Osteoblast (primary cell): ENCODE measurements around the gene DGKB. TPM values are rescaled to one million over a fixed set of nuclear protein-coding genes. Genes with fewer than 3 reads are reported as not detected.

Source experiments
- DNase-seq: peaks from one replicate; pipeline ENCODE4 v3.0.0; 2011; ENCODE audit warnings: low spot score, mixed read lengths; ENCODE audit not compliant: insufficient read length; ENCODE audit errors: missing footprints
- H2AFZ ChIP-seq: 2 replicates; pipeline ENCODE4 v1.6.0; 2011; ENCODE audit warnings: mild to moderate bottlenecking, low read length
- H3K27ac ChIP-seq: 2 replicates; pipeline ENCODE4 v1.5.1; 2011; ENCODE audit warnings: mild to moderate bottlenecking, low read depth, low read length, moderate library complexity
- H3K27me3 ChIP-seq: 2 replicates; pipeline ENCODE4 v1.6.0; 2012; ENCODE audit warnings: mild to moderate bottlenecking, control low read depth, inconsistent platforms, low read length, moderate library complexity; ENCODE audit not compliant: insufficient read depth
- H3K36me3 ChIP-seq: 2 replicates; pipeline ENCODE4 v1.5.1; 2011; ENCODE audit warnings: mild to moderate bottlenecking, low read length, control low read depth, moderate library complexity; ENCODE audit not compliant: insufficient read depth
- H3K4me1 ChIP-seq: 2 replicates; pipeline ENCODE4 v1.5.1; 2011; ENCODE audit warnings: mild to moderate bottlenecking, low read length, control low read depth, moderate library complexity; ENCODE audit not compliant: insufficient read depth
- H3K4me2 ChIP-seq: 2 replicates; pipeline ENCODE4 v1.6.0; 2011; ENCODE audit warnings: mild to moderate bottlenecking, low read length; ENCODE audit not compliant: insufficient read depth
- H3K4me3 ChIP-seq: fragments of 200-600 bp; sonication (generic); 3 replicates; pipeline ENCODE4 v1.5.1; 2012; ENCODE audit warnings: mild to moderate bottlenecking, low read length, inconsistent platforms; ENCODE audit not compliant: insufficient read depth
- H3K79me2 ChIP-seq: 2 replicates; pipeline ENCODE4 v1.6.0; 2012; ENCODE audit warnings: mild to moderate bottlenecking, low read length, control low read depth, inconsistent platforms; ENCODE audit not compliant: insufficient read depth
- H3K9me3 ChIP-seq: 2 replicates; pipeline ENCODE4 v1.5.1; 2011; ENCODE audit warnings: low read depth, low read length, control low read depth
- H4K20me1 ChIP-seq: 2 replicates; pipeline ENCODE4 v1.6.0; 2012; ENCODE audit warnings: mild to moderate bottlenecking, low read length, control low read depth; ENCODE audit not compliant: insufficient read depth
- CTCF ChIP-seq: IDR thresholded peaks from 2 replicates; pipeline ENCODE4 v1.5.1; 2011; ENCODE audit warnings: mild to moderate bottlenecking, low read depth, low read length, moderate library complexity; ENCODE audit errors: extremely low read depth
- total RNA-seq: library from RNA; depleted of rRNA; stranded (reverse); fragments of >200 nt; gene quantifications from 2 replicates; pipeline ENCODE4 v1.2.3, GENCODE V29; 2012

Gene DGKB
- total RNA-seq, 1 donor, result 1.1 TPM

DNA sequence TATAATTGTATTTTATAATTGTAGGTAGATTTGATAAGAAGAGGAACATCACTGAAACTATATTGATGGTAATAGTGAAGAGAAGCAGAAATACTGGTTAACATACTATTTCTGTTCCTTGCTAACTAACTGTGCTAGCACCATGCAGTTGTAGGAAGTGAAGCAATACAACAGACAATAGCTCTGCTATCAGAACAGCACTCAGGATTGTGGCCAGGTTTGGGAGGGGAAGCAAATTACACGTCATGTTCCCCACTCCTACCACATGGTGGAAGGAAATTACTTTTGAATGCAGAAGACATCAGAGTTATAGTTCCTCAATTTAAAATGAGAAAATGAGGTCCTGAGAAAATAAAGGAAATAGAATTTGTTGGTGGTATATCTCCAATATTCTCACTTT is 151.1 kb downstream of the DGKB start:
- Histone ChIP-seq H3K79me2 (no peaks in the 10 kb centered on the region), H3K4me1 (peaks cover 17% of the 10 kb centered on the region), H3K36me3 (no peaks in the 10 kb centered on the region), H3K9me3 (no peaks in the 10 kb centered on the region), H2AFZ (no peak overlapping the region), H3K4me3 (no peak overlapping the region), H4K20me1 (no peaks in the 10 kb centered on the region), H3K4me2 (no peak overlapping the region), H3K27ac (no peak overlapping the region), H3K27me3 (no peaks in the 10 kb centered on the region)
- no peak for DNase-seq
- no peak for TF ChIP-seq CTCF

- Histone ChIP-seq H3K9me3 (no peaks in the 10 kb centered on the region), H3K27me3 (no peaks in the 10 kb centered on the region), H3K4me3 (no peak overlapping the region), H2AFZ (no peak overlapping the region), H3K4me1 (peaks cover 10% of the 10 kb centered on the region), H3K4me2 (no peak overlapping the region), H3K79me2 (no peaks in the 10 kb centered on the region), H3K36me3 (no peaks in the 10 kb centered on the region), H3K27ac (no peak overlapping the region), H4K20me1 (no peaks in the 10 kb centered on the region)
- TF ChIP-seq CTCF, result no peak
- DNase-seq, result peak; percentile 79
Observed at GRCh38 chr7:14748461-14748860, 154.1 kb downstream of the DGKB start.

GRCh38 chr7:14747701-14748100 is 154.8 kb downstream of the DGKB start:
- H3K4me1 ChIP-seq, result peaks cover 10% of the 10 kb centered on the region
- no peaks in the 10 kb centered on the region for H3K36me3 ChIP-seq
- H3K79me2 ChIP-seq, result no peaks in the 10 kb centered on the region
- no peak for TF ChIP-seq CTCF
- no peak overlapping the region for H3K27ac ChIP-seq
- H3K27me3 ChIP-seq, result no peaks in the 10 kb centered on the region
- H3K4me2 ChIP-seq, result no peak overlapping the region
- no peak overlapping the region for H2AFZ ChIP-seq
- H3K4me3 ChIP-seq, result no peak overlapping the region
- H3K9me3 ChIP-seq, result peaks cover under 1% of the 10 kb centered on the region
- H4K20me1 ChIP-seq, result no peaks in the 10 kb centered on the region
- no peak for DNase-seq

DNA sequence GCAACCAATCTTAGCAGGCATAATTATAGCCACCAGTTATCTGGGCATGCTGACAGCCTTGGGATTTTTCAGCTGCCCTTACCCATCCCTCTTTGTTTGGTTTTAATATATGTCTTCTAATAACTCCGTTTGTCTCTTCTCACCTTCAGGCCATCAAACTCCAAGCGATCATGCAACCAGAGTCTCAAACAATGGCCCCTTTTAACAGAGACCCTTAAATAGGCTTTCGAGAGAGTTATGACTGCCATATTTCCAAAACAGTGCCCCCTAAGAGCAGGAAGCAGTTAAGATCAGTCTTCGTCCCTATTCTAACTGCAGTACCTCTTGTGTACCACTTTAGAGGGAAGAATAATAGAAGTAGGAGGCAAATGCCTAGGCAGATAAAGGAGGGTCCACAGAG is 157.5 kb downstream of the DGKB start:
- H3K27ac ChIP-seq, result no peak overlapping the region
- no peak for TF ChIP-seq CTCF

More for the DNA sequence above, 157.5 kb downstream of the DGKB start:
- Histone ChIP-seq H3K36me3 (no peaks in the 10 kb centered on the region), H3K4me1 (peaks cover 10% of the 10 kb centered on the region), H3K4me2 (no peak overlapping the region), H3K4me3 (no peak overlapping the region), H3K27me3 (no peaks in the 10 kb centered on the region), H2AFZ (no peak overlapping the region), H3K9me3 (peaks cover 3% of the 10 kb centered on the region), H4K20me1 (no peaks in the 10 kb centered on the region), H3K79me2 (no peaks in the 10 kb centered on the region)
- DNase-seq, result no peak
